Iris pigment epithelial cell (primary cell): Measurements from ENCODE around the gene UBXN10.

ENCODE experiments used
- DNase-seq: peaks from one replicate; pipeline ENCODE4 v3.0.0-alpha.2; 2011; ENCODE audit warnings: low read depth

The UBXN10 gene

DNA sequence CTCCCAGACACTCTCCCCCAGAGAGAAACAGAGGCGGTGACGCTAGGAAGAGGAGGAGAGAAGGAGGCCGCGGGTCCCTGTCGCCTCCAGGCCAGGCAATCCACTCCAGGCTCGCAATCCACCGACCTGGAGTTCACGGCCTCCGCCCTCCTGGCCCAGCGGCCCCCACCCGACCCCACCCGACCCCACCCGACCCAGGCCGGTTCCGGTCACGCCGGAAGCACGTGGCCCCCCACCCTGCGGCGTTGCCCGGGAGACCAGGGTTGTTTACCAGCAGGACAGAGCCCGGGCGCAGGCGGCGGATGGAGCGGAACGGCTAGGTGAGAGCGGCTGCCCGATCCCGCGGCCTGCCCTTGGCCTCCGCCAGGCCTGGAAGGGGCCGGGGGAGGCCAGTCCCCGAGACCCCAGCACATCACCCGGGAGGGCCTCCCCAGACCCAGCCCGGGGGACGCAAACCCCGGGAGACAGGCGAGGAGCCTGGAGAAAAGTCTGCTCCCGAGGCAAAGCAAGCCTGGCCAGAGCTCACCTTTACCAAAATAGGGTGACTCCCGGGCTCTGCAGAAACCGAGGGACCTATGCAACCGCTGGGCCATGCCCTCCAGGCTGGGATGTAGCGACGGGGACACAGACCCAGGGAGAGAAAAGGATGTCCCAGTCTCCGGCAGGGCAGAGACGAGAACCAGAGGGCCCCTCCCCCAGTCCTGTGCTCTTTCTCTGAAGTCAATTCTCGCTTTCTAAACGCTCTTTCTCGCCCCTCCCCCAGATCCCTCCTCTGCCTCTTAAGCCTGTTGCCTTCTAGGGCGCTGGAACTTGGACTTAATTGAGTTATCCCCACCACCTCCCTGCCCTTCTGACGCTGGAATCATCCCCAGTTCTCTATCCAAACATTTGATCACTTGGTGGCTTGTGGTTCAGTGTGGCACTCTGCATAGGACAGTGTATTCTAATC, at the start of gene UBXN10, which contains the start of gene PLA2G2C:
Gene UBXN10 (plus strand): TSS at position 263 of the 949 bp plus-strand sequence. CDS start 4,466 bp downstream, outside the sequence.
Gene PLA2G2C (minus strand): TSS at position 685 of the 949 bp plus-strand sequence. CDS start 9,155 bp downstream, outside the sequence.
- DNase-seq: no peak

GRCh38 chr1:20136249-20136648, 49.6 kb upstream of the UBXN10 start:
- DNase-seq: no peak

DNA sequence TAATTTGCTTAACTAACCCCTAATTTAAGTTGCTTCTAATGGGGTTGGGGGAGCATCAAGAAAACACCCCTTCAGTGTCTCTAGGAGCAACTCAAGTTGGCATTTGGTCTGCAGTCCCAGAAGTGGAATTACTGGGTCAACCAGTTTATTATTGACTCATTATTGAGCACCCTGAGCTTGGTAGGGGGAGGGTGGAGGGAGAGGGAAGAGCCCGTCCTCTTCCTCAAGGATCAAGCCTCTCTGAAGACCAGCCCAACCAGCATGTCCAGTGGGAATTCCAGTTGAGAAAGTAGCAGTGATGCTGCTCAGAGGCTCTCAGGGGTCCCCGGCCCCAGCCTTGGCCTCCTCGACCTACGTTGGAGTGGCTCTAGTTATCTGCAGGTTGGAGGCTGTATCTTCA, 48.8 kb upstream of the UBXN10 start:
- no peak for DNase-seq

GRCh38 chr1:20137604-20138003, 48.3 kb upstream of the UBXN10 start:
- DNase-seq: no peak

GRCh38 chr1:20138346-20138745, 47.5 kb upstream of the UBXN10 start:
- DNase-seq: no peak

- no peak for DNase-seq
These were observed 46.8 kb upstream of the UBXN10 start, which contains the start of gene PLA2G2F for GRCh38 chr1:20138961-20139550. TSS of gene PLA2G2F (plus strand) at chr1:20139323. CDS start at chr1:20139428, 105 bp downstream.

DNA sequence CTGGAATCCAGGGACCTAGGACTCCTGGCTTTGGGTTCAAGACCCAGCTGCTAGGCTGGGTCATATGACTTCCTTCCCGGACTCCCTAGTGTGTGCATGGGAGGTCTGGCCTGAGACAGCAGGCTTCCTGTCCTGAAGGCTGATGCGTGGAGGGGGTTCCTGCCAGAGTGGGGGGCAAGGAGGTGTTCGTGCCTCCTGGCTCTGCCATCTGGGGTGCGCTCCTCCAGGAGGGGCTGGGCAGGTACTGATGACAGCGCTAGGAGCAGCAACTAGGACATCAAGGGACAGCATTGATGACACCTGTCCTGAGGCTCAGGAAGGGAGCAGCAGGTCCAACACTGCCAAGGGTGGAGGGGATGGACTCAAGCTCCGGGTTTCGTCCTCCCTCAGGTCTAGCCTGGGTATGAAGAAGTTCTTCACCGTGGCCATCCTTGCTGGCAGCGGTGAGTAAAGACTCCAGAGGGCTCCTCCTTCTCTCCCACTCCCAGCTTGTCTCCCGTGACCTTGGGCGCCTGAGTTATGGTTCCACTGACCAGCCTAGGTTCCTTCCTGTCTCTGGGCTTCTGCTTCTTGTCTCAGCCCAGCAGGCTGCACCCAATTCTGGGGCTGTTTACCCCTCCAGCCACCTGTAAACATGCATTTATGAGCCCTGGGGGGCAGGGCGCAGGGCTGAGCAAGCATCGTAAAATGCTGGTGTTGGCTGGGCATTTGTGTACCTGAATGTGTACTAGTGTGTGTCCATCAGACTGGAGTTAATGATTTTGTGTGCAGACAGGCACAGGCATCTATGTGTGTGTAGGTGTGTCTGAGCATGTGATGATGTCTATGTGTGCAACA, 45.9 kb upstream of the UBXN10 start:
- no peak for DNase-seq

- DNase-seq: no peak
These were observed 44.9 kb upstream of the UBXN10 start for GRCh38 chr1:20141001-20141400.

GRCh38 chr1:20141466-20141865, 44.4 kb upstream of the UBXN10 start:
- no peak for DNase-seq

- no peak for DNase-seq
These were observed 43.7 kb upstream of the UBXN10 start for GRCh38 chr1:20142001-20142710.

DNA sequence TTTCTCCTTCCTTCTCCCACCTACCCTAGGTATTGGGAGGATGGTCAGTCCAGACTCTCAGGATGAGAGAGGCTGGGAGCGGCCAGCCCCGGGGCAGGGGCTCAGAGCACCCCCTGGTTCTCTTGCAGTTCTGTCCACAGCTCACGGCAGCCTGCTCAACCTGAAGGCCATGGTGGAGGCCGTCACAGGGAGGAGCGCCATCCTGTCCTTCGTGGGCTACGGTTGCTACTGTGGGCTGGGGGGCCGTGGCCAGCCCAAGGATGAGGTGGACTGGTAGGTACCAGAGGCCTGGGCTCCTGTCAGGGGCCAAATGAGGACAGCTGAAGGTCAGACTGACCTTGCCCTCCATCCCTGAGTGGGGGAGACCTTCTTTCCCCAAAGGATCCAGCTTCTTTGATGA, 42.6 kb upstream of the UBXN10 start:
- no peak for DNase-seq

GRCh38 chr1:20143734-20144565, 41.9 kb upstream of the UBXN10 start:
- no peak for DNase-seq

- no peak for DNase-seq
These were observed 37.9 kb upstream of the UBXN10 start for GRCh38 chr1:20147846-20148570.

DNA sequence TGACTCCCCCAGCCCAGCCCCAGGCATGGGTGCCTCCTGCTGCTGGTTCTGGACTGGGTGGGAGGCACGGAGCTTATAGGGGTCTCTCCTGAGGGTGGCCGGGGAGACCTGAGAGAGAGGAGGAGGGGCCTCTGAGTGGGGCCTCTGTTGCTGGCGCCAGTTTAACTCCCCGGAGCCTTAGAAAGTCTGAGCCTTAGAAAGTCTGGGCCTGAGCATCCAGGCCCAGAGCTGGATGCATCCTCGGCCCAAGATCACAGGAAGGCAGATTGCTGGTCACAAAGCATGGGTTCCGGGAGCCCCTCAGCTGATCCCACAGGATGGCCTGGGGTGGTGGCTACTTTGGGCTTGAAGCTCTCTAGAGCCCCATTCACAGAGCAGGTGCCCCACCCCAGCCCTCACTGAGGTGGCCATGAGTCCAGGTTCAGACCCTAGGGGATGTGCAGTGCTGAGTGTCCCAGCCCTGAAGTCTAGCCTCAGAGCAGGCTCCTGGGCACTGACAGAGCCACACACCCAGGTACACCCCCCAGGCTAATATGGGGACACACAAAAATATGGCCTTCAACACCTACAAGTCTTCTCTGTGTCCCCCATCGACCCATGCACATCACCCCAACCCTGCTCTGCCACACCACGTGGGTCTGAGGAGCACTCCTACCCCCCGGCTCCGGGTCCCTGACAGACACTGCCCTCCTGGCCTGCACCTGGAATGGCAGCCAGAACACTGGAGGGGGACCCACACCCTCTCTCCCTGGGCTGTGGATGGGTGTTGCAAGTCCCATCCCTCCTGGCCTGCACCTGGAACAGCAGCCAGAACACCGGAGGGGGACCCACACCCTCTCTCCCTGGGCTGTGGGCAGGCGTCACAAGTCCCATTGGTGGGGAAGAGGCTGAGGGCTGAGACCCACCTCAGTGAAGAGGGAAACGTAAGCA, 37.1 kb upstream of the UBXN10 start:
- DNase-seq: no peak

DNA sequence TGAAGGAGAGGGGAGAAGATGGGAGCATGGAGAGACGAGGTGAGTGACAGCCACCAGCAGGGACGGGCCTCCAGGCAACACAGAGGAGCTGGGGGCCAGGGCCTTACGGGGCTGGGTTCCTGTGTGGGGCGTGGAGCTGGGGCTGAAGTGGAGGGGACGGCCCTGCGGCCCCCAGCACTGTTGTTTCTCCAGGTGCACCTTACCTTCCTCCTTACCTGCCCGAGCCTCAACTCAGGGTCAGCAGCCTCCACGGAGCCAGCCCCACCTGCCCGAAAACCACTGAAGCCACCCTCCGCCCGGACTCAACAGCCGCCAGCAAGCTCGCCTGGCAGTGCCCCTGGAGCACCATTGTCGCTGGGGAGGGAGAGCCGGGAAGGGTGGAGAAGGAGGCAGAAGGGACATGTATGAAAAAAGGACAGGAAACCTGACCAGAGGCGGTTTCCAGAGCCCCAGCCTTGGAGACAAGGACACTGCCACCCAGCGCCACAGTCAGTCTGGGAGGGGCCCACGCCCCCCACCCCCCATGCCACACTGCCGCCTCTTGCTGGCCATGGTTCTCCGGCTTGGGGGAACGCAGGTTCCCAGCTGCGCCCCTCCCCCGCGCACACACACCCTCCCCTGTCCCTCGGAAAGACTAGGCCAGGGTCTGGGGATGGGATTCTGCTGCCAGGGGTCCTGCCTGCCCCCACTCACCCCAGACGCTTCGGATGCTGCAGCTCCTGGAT, 36.1 kb upstream of the UBXN10 start:
- DNase-seq: no peak

GRCh38 chr1:20150326-20150705, 35.6 kb upstream of the UBXN10 start:
- no peak for DNase-seq

GRCh38 chr1:20150969-20151368, 34.9 kb upstream of the UBXN10 start:
- no peak for DNase-seq
